ENCODE data around the gene MYO5C.
A peak's percentile ranks its signal among the peaks of the same experiment; 100 is the strongest.

Gene MYO5C

DNA sequence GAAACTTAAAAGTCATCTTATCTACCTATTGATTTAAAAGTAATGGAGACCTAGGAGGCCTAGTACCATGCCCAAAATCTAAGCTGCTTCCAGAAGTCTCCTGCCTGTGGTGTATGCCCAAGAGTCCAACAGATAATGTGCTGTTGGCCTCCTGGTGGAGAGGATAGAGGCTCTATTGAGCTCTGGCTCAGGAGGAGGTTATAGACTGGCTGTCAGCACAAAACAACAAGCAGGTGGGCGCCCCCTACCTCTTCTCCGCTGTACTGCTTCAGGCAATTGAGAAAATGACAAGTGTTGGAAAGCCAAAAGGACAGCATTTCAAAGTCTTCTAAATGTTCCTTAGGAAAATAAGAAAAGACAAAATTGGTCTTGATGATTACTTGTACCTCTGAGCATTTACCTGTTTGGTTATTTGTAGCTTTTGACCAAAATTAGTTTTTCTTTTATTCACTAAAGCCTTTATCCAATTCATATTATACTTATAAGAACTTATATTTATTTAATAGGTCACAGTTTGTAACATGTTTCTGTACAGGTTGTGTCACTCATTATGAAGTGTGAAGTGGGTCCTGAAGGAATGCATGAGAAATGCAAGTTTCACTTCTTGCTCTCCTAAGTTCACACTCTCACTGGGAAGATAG is 87.2 kb downstream of the MYO5C start:
- DNase-seq: no peak

DNA sequence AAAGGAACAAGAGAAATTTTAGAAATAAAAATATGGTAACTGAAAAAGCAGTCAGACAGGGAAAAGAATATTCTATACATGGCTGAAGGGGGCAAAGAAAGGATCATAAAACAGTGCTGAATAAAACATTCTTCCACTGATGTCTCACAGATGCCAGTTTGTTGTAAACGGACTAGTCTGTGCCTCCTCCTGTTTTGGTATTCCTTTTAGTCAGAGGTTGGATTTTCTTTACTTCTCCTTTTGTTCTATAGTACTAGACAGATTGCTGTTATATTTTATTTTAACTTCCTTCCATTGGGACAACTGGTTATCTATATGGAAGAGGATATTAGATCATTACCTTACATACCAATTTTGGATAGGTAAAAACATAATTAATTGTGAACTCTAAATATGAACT is 88.4 kb downstream of the MYO5C start:
- no peak for DNase-seq

DNA sequence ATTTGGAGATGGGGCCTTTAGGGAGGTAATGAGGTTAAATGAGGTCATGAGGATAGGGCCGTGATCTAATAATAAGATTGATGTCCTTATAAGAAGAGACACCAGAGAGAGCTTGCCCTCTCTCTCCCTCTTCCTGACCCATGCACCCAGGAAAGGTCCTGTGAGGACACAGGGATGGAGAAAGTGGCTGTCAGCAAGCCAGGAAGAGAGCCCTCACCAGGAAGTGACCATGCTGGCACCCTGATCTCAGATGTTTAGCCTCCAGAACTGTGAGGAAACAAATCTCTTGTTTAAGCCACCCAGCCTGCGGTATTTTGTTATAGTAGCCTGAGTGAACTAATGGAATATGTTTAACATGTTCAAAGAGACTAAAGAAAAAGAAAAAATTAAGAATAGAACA is 89.2 kb downstream of the MYO5C start:
- DNase-seq: no peak

DNA sequence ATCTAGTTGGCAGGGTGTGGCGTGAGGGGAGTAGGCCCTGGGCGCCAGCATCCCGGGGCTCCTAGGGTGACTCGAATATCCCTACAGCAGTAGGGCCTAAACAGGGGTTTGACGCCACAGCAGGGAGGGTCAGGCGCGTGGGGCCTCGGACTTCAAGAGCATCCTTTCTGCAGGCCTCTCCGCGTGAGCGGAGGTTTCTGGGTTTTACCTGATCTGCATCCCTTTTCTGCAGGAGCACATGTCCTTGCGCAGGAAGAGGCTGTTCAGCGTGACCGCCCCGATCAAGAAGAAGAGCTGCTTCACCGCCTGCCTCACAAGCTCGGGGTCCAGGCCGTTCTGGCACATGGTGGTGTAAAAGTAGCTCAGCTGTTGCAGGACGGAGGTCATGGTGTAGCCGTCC is 90.9 kb downstream of the MYO5C start:
- no peak for DNase-seq

DNA sequence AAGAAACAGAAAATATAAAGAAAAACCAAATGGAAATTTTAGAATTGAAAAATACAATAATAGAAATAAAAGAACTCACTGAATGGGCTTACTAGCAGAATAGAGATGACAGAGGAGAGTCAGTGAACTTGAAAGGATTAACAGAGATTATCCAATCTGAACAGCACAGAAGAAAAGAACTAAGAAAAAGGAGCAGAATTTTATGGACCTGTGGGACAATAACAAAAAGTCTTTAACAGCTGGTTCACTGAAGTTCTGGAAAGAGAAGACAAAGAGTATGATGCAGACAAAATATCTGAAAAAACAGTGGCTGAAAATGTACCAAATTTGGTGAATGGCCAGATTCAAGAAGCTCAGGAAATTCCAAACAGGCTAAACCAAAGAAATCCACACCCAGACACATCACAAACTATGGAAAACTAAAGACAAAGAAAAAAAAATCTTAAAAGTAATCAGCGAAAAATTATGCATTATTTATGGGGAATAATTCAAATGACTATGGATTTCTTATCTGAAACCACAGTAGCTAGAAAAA is 94.7 kb downstream of the MYO5C start:
- no peak for DNase-seq

DNA sequence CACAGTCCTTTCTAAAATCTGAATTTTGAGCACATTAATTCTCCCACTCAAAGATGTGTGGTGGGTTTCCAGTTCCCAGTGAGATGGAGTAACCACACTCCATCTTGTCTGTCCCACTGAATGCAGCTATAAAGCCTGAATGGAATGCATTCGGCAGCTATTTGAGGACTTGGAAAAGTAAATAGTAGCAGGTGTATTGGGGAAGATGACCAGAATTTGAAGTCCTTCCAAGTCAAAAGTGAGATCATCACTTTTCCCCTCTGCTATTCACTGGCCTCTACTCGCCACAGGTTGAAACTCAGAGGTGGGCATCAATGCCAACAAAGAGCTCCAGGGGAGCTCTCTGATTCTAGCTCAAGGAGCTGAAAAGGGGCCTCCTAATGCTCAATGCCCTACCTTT is 96.3 kb downstream of the MYO5C start:
- DNase-seq: no peak

DNA sequence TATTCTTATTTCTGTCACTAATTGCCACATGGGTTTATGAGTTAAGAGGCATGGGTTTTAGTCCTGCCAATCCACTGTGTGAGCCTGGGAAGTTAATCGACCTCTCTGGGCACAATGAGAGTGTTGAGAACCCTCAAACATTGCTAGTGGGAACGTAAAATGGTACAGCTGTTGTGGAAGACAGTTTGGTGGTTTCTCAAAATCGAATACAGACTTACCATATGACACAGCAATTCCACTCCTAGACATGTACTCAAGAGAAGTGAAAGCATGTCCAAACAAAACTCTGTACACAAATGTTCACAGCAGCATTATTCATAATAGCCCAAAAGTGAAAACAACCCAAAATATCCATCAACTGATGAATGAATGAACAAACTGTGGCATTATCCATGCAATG is 98.7 kb downstream of the MYO5C start:
- DNase-seq: no peak

DNA sequence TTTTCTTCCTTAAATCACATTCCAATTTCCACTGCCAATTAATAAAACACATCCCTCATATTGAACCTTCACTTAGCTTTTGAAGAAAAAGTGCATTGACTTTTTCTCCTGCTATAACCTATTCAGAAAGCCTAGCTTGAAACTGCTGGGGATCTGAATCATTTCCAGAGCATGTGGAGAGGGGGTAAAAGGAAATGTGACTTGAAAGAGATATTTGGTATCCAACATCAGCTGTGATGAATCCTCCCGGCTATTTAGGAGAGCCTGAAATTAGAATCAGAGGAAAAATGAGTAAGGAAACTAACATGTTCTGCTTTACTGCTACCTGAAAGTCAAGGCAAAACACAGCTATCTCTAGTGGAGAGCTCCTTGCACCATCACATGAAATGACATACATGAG is 101.8 kb downstream of the MYO5C start:
- no peak for DNase-seq

DNA sequence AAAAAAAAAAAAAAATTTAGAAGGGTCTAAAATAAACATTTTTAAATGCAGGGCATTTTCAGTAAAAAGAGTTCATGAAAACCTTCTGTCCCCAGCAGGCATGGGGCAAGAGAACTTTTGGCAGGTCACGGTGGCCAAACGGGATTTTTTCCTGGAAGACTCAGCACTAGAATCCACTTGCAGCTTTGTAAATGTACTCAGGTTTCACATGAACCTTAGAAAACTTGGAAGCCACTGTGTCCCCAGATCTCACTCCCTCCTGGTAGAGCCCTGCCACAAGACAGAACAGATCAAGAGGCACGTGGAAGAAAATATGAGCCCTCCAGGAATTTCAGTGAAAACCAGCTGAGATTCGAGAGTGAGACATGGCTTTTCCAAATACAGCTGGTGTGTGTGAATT is 102.3 kb downstream of the MYO5C start:
- DNase-seq: no peak

DNA sequence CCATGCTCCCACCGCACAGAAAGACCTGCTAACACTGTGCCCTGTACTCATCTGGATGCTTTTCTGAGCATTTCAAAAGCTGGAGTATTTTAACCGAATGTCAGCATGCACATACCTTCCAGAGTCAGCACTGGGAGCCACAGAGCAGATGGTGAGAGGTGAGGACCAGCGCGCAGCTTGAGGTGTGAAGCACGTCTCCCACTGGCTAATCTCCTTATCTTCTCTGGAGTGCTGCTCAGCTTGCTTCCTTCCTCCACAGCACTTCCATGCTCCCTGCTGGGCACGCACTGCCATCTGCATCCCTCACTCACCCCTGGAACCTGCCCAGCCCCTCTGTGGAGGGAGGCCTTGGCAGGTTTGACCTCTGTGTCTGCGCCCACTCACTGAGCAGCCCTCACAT is 104.4 kb downstream of the MYO5C start, which contains the start of gene GNB5:
Gene GNB5, minus strand, starts transcription at position 186 of the 400 bp plus-strand sequence. CDS start 6,716 bp downstream, outside the sequence.
- no peak for DNase-seq

DNA sequence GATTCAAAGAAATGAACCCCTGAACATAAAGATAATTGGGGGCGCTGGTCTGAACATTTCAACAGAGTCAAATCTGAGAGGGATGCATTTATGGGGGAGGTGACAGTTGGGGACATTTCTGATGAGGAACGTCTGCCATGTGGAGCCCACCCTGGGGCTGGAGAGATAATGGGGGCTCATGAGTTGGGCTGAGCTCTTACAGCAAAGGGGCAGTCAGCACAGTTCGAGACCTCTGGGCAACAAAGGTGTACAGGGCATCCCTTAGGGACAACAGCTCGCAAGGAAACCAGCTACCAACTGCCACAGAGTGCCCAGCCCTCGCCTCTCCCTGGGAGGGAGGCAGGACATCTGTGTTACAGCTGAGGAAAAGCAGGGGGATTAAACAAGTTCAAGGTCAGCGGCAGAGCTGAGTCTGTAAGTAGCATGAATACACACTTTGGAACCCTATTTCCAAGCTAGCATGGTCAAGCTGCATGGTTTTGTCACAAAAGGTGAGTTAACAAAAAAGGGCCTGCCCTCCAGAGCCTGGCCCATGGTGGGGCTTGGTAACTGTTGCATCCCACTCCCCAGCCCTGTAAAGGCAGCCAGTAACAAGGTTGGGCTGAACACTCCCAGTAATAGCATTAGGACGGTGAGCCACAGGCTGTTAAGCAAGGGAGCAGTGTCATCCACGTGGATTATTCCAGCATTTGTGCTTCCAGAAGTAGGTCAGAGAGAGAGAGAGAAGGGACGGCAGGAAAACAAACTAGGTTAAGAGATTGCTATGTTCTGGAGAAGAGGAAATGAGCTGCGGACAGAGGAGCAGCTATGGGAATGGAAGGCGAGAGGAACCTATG is 108.7 kb downstream of the MYO5C start:
- no peak for DNase-seq

DNA sequence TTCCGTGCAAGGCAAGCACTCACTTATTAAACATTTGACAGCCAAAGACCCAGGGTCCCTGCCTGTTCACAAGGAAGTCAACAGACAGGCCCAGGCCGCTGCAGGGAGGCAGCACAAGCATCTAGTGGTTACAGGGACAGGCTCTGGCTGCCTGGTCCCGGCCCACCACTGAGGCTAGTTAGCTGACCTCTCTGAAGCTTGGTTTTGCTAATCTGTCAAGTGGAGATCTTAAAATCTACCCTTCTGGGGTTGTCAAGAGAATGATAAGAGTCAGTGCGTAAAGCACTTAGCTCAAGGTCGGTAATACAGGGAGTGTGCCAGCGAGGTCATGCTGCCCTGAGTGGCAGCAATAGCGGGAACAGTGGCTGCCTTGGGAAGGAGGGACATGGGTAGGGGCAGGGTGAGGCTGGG is 110.4 kb downstream of the MYO5C start:
- no peak for DNase-seq

DNA sequence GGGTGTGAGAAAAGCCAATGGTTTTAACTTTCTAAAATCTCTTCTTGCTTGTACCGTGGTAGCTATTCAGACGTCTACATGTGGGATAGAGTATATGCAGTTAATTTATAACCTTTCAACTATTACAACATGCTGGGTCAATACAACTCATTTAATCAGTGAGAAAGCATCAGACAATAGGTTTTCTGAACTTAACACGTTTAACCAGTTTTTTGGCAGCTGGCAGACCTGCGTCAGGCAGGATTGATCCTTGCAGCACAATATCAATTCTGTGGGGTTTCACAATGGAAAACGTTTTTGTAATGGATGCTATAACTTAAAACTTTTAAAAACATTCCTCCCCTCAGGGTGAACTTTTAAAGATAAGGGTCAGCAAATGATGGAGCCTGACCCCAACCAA is 110.9 kb downstream of the MYO5C start:
- DNase-seq: no peak

DNA sequence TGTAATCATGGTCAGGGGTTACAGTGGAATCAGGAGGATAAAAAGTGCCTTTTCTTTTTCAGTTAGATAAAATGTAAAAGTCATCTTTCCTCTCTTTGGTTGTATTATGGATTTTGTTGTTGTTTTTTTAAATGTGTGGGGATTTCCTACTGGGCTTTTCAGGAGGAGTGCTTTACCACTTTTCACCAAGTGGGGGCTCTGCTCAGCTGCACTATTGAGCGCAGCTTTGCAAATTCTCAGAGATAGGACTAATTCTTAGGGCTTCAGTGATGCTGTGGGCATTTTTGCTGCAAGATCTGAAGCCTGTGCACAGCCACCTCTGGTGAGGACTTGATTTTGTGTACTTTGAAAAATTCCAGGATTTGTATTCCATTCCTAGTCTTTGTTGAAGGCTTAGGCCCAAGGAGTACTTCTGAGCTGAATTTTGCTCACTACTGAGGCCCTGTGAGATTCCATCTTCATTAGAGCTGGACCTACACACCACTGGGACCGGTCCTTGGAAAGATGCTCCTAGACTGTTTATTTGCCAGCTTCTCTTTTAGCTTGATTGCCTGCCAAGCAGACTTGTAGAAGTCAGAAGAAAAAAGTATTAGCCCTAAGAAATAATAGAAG is 111.9 kb downstream of the MYO5C start:
- no peak for DNase-seq

DNA sequence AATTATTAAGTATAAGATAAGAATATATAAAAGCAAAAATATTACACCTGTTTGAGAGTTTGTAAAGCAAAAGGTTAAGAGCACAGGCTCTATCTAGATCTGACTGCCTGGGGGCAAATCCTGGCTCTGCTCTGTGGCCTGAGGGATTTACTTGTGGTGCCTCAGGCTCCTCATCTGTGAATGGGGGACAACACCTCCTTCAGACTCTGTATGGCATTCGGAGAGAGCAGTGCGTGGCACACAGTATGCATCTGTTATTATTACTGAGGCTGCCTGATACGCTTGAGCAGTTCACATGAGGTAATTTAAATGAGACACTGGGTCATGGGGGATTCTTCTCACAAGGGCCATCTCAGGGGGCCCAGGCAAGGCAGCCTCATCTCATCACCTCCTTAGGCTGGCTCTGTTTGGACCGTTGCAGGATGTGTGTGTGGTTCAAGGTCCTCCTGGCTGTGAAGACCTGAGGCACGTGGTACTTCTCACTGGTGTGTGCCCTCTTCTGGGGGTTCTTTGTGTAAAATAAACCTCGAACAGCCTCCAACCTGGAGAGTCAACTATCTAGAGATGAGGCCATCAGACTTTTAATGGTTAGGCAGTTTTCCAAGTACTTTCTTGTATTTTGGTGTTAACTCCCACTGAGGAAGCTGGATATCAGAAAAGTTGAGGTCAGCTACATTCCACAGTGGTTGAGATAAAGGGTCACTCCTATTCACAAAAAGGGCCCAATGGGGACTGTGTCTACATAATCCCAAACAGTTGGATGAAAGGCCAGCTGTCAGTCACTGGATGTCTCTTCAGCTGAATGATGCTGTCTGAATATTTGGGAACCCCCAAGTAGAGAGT is 113.4 kb downstream of the MYO5C start:
- no peak for DNase-seq

DNA sequence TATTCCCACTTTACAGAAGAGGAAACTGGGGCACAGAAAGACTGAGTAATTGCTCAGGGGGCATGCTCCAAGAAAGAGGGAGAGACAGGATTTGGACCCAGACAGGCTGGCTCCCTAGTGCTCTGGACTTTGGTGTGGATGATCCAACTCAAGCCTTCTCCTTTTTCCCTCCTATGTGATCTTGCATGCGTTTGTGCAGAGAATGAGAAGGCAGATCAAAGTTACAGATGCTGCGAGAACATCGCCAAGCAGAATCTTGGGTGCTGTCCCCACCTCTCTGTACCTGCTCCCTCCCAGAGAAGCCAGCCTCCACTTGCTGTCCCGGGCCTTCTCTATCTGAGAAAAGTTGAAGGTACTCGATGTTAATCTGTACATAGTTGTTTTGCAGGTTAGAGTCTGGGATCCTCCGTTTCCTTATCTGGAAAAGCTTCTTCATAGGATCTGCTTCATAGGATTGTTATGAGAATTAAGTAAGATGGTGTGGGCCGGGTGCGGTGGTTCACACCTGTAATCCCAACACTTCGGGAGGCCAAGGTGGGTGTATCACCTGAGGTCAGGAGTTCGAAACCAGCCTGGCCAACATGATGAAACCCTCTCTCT is 114.7 kb downstream of the MYO5C start:
- DNase-seq: no peak

DNA sequence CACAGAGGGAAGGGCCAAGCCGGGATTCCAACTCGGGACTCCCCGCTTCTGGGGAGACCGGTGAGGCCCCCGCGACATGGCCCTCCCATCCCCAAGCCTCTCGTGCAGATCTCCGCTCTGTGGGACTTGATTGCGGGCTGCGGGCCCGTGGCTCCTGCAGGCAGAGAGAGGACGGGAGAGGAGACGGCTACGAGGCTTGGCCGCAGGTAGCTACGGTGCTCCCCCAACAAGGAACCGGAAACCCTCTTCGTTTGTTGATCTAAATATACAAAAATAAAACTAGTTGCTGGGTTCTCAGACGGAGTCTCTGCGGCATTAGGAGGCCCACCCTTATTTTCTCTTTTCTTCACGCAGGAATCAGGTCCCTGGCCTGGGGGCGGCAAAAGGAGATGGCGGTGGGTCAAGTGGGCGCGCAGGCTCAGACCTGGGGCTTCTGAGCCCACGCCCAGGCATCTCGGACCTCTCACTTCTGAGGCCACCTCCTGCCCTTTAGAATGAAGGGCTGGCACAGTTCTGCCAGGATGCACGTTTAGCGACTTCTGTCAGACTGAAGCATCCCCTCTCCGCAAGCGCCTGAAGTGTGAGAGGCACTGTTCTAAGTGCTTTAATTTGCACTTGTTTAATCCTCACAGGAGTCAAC is 115.3 kb downstream of the MYO5C start:
- no peak for DNase-seq

DNA sequence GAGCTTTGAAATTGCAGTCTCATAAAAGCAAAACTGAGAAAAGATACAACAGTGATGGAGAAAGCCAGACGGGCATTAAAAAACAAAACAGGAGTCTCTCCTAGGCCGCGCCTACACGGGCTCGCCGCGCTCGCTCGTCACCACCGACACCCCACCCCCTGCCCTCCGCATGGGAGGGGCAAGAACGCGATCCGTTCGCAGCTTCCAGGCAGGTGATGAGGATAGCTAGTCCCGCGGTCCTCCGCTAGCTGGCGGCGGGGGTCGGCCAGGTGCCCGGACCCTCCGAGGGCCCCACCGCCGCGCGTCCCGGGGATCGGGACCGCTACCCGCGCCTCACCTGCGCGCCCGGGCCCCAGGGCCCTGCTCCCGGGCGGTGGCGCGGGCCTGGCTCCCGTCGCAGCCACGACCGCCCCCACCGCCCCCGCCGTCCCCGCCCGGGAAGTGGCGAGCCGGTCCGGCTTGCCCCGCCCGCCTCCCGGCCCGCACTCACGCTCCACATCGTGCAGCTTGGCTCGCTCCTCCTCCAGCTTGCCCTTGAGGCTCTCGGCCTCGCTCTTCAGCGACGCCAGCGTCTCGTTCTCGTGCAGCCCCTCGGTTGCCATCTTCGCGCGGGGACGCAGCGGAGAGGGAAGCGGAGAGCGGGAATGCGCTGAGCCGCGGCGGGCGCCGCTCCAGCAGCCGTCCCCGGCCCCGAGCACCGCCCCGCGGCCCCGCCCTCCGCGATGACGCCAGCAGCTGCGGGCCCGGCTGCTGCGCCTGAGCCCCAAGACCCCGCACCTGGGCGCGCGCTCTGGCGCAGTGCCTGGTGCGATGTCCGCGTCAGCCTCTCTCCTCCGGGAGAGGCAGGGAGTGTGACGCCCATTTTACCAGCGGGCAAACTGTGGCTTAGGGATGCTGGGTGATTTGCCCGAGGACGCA is 116.1 kb downstream of the MYO5C start:
- peak; percentile 87 for DNase-seq

DNA sequence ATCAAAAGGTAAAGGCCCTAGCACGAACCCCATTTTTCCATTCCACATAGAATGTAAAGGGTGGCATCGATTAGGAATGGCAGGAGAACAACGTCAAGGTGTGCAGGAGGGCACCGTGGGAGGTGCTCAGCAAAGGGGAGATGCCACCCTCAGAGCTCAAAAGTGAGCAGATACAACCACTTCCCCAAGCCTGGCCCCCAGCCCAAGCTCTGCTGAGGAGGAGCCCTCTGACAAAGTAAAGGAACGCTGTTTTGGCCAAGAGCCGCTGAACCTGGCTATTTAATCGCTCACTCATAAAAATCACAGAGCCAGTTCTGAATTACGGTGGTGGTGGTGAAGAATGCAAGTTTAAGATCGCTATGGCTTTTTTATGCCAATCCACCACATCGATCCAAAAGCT is 116.8 kb downstream of the MYO5C start:
- DNase-seq: no peak

DNA sequence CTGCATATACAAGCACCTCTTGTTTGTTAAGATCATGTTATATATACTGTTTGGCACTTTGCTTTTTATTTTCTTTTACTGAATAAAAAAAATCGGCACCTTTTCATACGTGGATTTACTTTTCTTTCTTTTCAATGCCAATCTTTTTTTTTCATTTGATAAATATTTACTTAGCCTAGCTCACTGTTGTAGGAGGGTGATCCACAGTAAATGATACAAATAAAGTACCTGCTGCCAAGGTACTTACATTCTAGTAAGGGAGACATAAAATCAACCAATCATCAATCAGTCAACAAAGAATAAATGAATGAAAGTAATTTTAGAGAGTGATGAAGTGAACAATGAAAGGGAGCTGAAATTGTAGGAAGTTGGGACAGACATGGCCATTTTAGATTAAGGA is 122.7 kb downstream of the MYO5C start:
- DNase-seq: no peak

Measured in right kidney (tissue), 1 donor.